ENCODE data around the gene CREG2.

DNA sequence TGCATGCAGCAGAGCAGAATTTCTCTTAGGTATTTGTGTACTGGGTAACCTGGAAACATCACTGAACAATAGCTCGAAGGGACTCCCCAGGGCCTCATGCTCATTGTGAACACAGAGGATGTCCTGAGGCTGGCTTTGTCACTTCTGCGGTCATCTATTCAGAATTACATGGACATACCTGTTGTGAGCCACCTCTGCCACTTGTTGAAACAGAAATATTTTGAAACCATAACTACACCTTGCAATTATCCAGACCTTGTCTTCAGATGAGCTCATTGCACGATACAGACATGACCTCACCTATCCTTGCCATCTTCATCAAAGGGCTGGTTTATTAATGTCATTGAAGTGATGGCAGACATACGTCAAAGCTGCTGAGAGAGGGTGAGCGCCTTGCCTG, 23.4 kb upstream of the CREG2 start:
- TF ChIP-seq, protein P1, sequence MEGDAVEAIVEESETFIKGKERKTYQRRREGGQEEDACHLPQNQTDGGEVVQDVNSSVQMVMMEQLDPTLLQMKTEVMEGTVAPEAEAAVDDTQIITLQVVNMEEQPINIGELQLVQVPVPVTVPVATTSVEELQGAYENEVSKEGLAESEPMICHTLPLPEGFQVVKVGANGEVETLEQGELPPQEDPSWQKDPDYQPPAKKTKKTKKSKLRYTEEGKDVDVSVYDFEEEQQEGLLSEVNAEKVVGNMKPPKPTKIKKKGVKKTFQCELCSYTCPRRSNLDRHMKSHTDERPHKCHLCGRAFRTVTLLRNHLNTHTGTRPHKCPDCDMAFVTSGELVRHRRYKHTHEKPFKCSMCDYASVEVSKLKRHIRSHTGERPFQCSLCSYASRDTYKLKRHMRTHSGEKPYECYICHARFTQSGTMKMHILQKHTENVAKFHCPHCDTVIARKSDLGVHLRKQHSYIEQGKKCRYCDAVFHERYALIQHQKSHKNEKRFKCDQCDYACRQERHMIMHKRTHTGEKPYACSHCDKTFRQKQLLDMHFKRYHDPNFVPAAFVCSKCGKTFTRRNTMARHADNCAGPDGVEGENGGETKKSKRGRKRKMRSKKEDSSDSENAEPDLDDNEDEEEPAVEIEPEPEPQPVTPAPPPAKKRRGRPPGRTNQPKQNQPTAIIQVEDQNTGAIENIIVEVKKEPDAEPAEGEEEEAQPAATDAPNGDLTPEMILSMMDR (IDR thresholded peaks at IDR 0.05), result no peak
- no peak for TF ChIP-seq EP300 (IDR thresholded peaks at IDR 0.05)
- TF ChIP-seq POLR2A (IDR thresholded peaks at IDR 0.05), result no peak
- TF ChIP-seq POLR2AphosphoS5 (IDR thresholded peaks at IDR 0.05), result no peak
